GM15510 (cell line): ENCODE measurements around the gene MYO16.

Source experiments
- POLR2A ChIP-seq: IDR thresholded peaks from 3 replicates; pipeline ENCODE4 v1.6.1; 2011; ENCODE audit warnings: borderline replicate concordance; ENCODE audit not compliant: insufficient read length; ENCODE audit errors: extremely low read depth

The MYO16 gene

GRCh38 chr13:108682714-108683113, 53.3 kb downstream of the MYO16 start:
- no peak for TF ChIP-seq POLR2A

DNA sequence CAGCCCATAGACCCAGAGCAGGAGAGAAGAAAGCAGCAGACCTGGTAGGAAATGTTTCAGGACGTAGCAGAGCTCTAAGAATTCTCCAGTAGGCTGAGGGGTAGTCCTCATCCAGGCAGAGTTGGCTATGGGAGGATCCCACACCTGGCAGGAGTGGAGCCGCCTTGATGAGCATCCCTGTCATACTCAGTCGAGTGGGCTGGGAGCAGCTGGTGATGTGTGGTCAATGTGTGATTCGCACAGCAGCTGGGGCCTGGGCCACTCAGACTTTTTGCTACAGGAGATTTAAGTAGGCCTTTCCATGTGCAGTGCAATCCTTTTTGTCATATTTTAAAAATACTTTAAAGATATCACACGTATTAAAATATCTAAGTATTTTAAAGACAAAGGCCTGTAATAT, 56.6 kb downstream of the MYO16 start:
- no peak for TF ChIP-seq POLR2A

DNA sequence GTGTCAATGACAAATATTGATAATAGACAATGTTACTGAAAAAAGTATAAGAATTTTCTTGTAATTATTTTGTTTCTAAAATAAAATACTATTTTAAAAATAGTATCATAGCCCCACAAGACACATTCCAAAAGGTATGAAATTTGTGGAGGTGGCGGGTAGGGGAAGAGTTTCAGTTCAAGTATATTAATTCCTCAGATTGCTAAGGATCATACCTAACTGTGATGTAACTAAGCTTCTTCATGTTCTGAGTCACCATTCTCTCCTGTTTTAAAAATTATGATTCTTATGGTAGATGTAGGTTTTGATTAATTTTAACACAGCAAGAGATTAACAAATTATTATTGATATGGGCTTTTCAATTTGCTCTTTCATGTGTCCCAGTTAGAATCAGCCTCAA, 61.3 kb downstream of the MYO16 start:
- no peak for TF ChIP-seq POLR2A

DNA sequence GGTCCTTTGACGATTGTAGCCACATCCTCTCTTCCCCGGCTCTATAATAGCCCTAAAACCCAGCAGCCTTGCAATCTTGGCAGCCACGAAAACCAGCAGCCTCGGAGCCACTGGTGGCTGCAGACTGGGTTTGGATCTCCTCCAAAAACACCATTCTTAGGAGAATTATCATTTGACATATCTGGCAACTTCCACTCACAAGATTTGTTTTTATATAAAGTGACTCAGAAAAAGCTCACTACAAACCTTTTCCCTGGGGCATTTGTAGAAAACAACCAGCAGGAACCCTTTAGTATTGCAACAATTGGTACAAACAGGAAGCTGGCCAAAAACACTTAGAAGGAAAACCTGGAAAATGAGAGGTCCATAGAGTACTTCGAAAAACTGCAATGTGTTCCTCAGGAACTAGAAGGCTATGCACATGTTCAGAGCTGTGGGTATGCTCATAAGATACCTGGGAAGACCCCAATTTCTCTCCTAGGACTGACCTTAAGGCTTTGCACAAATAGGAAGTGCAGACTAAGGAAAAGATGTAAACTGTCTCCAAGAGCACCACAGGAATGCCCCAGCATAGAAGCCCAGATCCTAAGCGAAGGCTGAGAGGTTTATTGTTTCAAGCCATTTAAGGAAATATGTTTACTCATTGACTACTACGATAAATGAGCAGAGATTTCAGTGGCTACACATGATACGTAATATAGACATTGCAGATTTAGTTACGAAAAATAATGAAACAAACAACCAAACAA, 71.2 kb downstream of the MYO16 start:
- no peak for TF ChIP-seq POLR2A

DNA sequence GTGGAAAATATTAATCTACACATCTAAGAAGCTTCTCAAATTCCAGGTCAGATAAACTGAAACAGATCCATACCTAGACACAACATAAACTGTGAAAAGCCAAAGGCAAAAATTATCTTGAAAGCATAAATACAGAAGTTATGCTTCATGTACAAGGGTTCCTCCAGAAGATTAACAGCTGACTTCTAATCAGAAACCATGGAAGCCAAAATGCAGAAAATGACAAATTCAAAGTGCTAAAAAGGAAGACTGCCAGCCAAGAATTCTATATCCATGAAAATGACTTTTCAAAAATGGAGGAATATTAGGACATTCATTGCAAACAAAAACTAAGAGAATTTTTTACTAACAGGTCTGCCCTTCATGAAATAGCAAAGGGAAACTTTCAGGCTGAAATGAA, 72.8 kb downstream of the MYO16 start:
- no peak for TF ChIP-seq POLR2A

- TF ChIP-seq POLR2A, result no peak
Observed at GRCh38 chr13:108705031-108705430, 75.6 kb downstream of the MYO16 start.

GRCh38 chr13:108707584-108707983, 78.2 kb downstream of the MYO16 start:
- no peak for TF ChIP-seq POLR2A

DNA sequence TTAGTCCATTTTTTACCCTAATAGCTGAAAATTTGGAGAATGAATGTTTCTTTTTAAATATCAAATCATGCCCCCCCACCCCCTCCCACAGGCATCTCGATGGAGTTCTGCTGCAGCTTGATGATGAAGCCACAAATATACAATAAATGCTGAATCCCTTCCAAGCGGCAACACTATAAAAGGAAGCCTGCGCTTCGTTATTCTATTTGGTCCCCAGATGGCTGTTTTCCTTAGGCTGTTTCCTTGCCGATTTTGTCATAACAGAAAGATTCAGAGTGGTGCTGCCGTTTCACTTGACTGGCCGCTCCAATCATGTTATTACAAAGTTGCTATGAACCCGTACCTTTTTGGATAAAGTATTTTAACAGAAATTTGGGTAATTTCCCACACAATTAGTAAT, 79.5 kb downstream of the MYO16 start:
- TF ChIP-seq POLR2A, result no peak

GRCh38 chr13:108711386-108711785, 82.0 kb downstream of the MYO16 start:
- TF ChIP-seq POLR2A, result no peak

DNA sequence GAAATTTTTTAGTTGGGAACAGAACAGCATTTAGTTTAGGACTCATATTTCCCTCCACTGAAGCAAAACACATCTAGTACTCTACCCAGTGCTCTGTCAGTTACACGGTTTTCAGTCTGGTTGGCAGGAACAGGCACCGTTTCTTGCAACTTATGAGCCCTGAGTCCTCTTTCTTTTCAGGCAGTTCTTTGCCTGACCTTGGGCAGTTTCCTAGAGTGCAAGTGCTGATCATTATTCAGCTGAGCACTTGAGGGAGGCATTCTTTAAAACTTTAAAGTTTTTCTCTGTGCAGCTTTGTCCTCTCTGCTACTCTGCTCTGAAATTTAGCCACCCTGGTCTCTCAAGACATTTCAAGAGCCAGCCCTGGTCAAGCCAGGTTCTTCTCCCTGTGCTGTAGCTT, 96.1 kb downstream of the MYO16 start:
- TF ChIP-seq POLR2A, result no peak

DNA sequence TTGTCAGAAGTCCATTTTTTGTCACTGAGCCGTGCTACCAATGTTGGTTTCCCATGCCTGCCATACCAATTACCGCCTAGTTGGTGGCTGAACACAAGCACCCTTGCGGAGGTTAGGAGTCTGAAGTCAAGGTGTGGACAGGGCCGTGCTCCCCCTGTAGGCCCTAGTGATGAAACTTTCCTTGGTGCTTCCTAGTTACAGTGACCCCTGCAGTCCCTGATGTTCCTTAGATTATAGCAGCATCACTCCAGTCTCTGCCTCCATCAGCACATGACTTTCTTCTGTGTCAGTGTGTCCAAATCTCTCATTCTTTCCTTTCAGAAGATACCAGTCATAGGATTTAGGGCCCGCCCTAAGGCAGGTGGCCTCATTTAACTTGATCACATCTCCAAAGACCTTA, 99.0 kb downstream of the MYO16 start:
- no peak for TF ChIP-seq POLR2A

DNA sequence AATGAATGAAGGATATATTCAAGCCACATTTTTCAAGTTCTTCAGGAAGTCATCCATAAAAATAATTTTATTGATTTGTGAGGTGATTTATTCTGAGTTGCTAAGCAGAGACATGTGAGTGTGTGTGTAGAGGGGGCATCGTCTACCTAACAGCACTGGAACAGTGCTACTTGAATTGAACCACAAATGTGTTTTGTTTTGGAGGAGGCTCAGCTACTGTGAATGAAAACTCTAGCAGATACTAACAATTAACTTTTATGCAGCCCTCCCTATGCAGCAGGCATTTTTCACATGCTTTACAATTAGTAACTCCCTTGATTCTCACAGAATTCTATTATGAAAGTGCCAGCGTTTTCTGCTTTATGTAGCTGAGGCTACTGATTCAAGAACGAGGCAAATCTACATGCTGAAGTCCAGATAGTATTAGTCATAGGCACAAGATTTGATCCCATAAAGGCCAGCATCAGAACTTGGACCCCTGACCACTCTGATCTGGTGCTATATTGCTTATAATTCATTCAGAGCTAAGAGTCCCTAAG, 103.7 kb downstream of the MYO16 start:
- no peak for TF ChIP-seq POLR2A

DNA sequence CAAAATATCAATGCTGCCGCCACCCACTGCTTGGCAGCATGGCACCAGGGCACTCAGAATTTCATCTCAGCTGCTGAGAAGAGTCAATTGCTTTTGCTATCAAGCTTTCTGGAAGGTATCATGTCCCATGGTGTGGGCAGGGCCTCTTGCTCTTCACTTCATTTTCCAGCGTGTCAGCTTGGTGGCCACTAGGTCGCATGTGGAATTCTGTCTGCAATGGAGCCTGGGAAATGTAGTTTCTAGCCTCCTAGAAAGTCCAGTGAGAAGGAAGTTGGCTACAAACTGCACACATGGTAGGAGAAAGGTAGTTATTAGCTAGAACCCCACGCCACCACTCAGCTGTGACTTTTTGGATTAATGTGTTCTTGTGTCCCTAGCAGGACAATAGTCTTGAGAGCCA, 105.3 kb downstream of the MYO16 start:
- no peak for TF ChIP-seq POLR2A

DNA sequence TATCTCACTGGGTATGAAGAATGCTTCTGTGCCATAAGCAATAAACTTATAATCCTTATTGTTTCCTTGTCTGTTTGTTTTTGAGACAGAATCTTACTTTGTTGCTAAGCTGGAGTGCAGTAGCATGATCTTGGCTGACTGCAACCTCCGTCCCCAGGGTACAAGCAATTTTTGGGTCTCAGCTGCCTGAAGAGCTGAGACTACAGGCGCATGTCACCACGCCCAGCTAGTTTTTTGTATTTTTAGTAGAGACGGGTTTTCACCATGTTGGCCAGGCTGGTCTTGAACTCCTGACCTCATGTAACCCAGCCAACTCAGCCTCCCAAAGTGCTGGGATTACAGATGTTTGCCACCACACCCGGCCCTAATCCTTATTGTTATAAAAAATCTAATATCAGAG, 112.5 kb downstream of the MYO16 start:
- TF ChIP-seq POLR2A, result no peak

GRCh38 chr13:108742701-108743451, 113.5 kb downstream of the MYO16 start:
- no peak for TF ChIP-seq POLR2A

DNA sequence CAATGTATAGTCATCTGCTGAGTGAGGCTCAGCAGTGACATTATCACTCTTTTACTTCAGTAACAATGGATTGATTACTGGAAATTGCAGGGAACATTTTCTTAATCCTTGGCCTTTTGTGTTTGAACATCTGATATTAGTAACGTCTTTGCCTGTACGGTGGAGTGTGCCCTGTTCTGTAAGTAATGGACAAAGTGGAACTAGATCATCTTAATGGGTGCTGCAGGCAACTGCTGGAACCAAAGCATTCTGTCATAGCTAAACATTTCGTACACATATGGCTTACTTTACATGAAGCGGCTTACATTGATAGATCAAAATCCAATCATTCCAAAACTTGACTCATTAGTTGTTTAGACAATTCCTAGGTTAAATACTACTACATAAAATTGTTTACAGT, 114.1 kb downstream of the MYO16 start:
- no peak for TF ChIP-seq POLR2A
